CD4-positive, alpha-beta T cell treated with Interleukin-2 at 100 ng/mL for 4 hours (primary cell): ENCODE measurements around the gene SLC35C1.
"Not testable (repeated sequence)": the region's sequence is repeated elsewhere in the genome, so short reads cannot be mapped to it uniquely, and the experiment has no call there.

Experiments used
- DNase-seq: peaks from one replicate; pipeline ENCODE4 v3.0.0-alpha.2; 2020; ENCODE audit warnings: low spot score

SLC35C1 gene

DNA sequence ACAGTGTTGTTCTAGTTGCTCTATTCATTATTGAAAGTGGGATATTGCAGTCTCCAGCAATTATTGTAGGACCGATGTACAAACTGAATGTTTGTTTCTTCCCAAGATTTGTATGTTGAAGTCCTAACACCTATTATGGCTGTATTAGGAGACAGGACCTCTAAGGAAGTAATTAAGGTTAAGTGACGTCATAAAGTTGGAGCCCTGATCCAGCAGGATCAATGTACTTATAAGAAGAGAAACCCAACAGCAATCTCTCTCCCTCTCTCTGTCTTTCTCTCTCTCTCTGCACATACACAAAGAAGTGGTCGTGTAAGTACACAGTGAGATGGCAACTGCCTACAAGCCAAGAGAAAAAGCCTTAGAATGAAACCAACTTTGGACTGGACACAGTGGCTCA, 16.1 kb upstream of the SLC35C1 start:
- no peak for DNase-seq

DNA sequence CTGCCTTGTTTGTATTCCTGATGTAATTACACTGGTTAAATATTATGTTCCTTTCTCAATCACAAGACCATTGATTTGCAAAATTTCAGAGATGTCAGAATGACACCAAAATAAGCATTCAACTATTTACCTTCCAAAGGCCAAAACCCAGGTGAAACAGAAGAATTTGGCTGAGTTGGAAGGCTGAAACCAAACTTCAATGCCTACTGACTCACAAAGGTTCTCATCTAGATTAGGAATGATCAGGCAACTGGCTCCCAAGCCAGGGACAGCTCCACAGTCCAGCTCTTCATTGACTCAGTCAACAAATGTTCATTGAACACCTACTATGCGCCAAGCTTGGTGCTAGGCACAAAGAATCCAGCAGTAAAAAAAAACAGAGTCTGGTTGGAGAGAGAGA, 13.4 kb upstream of the SLC35C1 start:
- DNase-seq: no peak

DNA sequence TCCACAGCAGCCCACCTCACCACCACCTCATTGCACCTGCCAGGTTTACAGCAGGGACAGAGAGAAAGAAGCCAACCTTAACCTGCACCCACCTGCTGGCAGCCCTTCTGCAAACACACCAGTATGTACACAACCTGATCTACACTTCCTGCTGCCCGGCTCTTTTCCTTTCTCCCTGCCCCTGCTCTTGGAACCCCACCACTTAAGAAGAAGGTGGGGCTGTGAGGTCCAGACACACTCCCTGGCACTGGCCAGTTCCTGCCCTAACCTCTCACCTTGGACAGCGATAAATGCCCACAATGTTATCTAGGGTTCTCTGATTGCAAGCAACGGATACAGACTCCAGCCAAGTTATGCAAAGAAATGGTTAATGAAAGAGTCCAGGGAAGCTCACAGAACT, 10.8 kb upstream of the SLC35C1 start:
- DNase-seq: no peak

GRCh38 chr11:45795379-45795778, 9.6 kb upstream of the SLC35C1 start:
- DNase-seq: no peak

DNA sequence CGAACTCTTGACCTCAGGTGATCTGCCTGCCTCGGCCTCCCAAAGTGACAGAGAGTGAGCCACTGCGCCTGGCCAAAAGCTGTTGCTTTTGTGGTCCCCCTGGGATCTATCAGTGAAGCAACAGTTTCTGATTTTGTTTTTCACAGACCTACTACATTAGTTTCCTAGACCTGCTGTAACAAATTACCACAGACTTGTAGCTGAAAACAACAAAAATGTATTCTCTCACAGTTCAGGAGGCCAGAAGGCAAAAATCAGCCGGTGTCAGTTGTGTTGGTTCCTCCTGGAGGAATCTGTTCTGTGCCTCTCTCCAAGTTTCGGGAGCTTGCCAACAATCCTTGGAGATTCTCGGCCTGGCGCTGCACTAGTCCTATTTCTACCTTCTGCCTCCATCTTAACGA, 8.5 kb upstream of the SLC35C1 start:
- no peak for DNase-seq

GRCh38 chr11:45798793-45799441, 6.0 kb upstream of the SLC35C1 start:
- DNase-seq: no peak

DNA sequence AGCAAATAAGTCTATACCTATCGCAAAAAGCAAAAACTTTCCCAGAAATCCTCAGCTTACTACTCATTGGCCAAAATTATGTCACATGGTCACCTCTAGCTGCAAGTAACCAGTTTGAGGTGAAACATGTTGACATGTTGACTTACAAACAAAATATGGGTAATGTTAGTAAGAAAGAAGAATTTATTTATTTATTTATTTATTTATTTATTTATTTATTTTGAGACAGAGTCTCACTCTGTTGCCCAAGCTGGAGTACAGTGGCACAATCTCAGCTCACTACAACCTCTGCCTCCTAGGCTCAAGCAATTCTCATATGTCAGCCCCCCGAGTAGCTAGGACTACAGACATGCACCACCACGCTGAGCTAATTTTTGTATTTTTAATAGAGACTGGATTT, 5.4 kb upstream of the SLC35C1 start:
- DNase-seq: no peak

GRCh38 chr11:45800261-45800660, 4.7 kb upstream of the SLC35C1 start:
- DNase-seq: no peak

GRCh38 chr11:45801723-45802315, 3.1 kb upstream of the SLC35C1 start:
- no peak for DNase-seq

- no peak for DNase-seq
Observed at GRCh38 chr11:45802531-45803317, 2.2 kb upstream of the SLC35C1 start.

DNA sequence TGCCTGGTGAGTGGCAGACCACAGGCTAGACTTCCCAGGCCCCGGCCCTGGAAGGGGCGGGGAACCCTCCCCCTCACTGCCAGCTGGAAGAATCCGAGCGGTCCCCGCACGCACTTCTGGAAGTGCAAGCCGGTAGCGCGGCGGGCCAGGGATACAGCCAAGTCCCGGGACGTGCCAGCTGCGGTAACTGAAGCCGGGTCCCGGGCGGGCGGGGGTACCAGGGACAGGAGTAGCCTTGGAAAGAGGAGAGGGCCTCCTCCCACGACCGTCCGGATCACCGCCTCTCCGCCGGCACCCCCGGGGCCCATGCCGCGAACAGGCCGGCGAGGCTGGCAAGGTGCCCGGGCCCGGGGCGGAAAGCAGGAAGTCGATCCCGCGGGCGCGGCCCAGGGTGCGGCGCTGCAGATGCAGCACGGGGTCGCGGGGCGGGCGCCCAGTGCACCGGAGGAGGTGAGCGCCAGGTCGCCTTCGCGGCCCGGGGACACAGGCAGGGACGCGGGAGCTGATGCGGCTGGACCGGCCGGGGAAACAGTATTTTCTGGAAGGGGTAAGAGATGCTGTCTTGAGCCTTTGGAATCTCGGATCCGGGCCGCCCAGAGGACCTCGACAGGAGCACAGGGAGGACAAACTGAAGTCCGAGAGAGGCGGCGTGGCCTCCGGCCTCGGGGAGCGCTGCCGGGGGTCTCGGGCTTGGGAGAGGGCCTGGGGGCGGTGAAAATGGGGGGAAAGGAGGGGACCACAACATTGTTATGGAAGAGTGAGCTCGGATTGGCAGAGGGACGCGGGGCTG, 783 bp upstream of the SLC35C1 start:
- DNase-seq: peak; percentile 60

DNA sequence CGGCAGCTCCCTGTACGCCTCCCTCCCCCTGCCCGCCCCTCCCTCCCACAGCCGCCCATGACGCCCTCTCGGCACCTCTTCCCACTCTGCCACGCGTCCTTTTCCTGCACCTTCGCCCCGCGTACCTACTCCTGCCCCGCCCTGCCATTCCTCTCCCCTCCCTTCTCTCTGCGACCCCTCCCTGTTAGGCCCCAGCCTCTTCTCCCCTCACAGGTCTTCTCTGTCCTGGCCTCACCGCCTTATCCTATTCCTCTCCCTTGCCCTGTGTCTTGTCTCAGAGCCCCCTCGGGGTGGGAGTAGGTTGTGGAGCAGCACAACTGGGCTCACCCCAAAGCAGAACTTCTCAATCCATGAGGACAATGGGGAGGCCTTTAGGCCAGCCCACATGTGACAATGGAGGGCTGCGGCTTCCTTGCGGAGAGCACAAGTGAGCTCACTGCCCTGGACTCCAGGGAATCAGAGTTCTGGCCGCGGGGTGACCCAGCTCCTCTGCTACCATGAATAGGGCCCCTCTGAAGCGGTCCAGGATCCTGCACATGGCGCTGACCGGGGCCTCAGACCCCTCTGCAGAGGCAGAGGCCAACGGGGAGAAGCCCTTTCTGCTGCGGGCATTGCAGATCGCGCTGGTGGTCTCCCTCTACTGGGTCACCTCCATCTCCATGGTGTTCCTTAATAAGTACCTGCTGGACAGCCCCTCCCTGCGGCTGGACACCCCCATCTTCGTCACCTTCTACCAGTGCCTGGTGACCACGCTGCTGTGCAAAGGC, 539 bp downstream of the SLC35C1 start:
- no peak for DNase-seq

DNA sequence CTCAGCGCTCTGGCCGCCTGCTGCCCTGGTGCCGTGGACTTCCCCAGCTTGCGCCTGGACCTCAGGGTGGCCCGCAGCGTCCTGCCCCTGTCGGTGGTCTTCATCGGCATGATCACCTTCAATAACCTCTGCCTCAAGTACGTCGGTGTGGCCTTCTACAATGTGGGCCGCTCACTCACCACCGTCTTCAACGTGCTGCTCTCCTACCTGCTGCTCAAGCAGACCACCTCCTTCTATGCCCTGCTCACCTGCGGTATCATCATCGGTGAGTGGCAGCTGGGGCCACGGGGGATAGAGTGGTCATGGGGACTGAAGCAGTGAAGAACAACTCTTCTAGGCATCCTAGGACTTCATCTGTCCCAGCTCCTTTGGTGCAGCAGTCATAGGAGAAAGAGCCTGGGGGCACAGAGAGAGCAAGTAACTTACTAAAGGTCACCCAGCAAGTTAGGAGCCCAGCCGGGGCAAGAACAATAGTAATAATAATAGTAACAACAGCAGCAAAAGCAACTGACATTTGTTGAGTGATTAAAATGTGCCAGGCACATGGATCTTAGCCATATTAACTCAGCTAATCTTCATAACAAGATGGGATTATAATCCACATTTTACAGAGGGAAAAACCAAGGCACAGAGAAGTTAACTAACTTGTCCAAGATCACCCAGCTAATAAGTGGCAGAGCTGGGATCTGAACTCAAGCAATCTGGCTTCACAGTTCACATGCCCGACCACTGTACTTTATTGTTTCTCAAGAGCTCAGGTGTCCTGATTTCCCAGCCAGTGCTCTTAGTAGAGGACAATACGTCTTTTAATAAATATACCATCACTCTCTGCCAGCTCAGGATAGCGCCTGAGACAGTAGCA, 1.4 kb downstream of the SLC35C1 start:
- no peak for DNase-seq

- no peak for DNase-seq
Observed at GRCh38 chr11:45806937-45807791, 2.2 kb downstream of the SLC35C1 start.

DNA sequence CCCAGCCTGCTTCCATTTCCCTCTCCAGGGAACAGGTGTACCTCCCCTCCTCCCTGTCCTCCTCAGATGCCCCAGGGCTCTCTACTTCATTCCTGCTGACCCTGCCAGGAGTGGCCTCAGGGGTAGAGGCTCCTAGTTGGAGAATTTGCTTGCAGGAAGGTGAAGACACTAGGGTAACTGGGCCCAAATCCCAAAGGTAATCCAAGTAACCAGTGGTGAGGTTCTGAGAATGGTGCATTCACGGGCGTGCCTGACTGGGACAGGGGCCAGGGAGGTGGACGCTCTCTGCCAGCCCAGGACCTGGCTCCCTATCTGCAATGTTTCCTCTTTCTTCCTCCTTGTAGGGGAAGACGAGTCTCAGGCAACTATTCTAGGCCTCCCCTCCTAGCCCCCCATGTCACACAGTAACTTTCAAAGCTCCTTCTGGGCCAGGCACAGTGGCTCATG, 2.9 kb downstream of the SLC35C1 start:
- DNase-seq: no peak

GRCh38 chr11:45808427-45808826, 3.5 kb downstream of the SLC35C1 start:
- not testable (repeated sequence) for DNase-seq

GRCh38 chr11:45809456-45810395, 4.8 kb downstream of the SLC35C1 start:
- DNase-seq: no peak

GRCh38 chr11:45810431-45811108, 5.6 kb downstream of the SLC35C1 start:
- no peak for DNase-seq
